GM12865 (cell line): ENCODE results near the gene COPS7A.
A peak's percentile ranks its signal among the peaks of the same experiment; 100 is the strongest.

Source experiments
- DNase-seq: peaks from one replicate; pipeline ENCODE4 v3.0.0; 2010; ENCODE audit warnings: low read depth
- H3K4me3 ChIP-seq: 2 replicates; pipeline ENCODE4 v1.5.1; 2011; ENCODE audit warnings: mild to moderate bottlenecking, low read depth, low read length, control low read depth
- TF ChIP-seq, protein P1 (sequence below): IDR thresholded peaks from 2 replicates; pipeline ENCODE4 v1.5.1; 2011; ENCODE audit warnings: low read length, control low read depth, low read depth, inconsistent platforms; ENCODE audit not compliant: insufficient read depth; ENCODE audit errors: missing control alignments

Gene COPS7A

DNA sequence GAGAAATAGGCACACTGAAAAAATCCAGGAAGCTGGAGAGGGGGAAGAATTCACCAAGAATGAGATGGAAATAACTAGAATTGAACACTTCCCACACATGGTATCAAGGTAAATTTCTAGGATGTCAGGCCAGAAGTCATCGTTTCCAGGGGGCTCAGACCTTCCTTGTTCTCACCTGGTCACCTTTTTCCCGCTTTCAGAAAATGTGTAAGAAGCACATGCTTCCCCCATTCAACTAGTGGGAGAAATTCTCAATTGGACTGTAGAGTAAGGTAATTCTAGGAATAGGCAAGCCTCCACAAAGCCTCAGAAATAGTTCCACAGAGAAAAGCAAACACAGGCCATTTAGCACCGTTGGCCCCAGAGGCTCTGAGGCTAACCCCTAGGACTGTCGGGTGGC, 39.5 kb downstream of the COPS7A start:
- TF ChIP-seq, protein P1, sequence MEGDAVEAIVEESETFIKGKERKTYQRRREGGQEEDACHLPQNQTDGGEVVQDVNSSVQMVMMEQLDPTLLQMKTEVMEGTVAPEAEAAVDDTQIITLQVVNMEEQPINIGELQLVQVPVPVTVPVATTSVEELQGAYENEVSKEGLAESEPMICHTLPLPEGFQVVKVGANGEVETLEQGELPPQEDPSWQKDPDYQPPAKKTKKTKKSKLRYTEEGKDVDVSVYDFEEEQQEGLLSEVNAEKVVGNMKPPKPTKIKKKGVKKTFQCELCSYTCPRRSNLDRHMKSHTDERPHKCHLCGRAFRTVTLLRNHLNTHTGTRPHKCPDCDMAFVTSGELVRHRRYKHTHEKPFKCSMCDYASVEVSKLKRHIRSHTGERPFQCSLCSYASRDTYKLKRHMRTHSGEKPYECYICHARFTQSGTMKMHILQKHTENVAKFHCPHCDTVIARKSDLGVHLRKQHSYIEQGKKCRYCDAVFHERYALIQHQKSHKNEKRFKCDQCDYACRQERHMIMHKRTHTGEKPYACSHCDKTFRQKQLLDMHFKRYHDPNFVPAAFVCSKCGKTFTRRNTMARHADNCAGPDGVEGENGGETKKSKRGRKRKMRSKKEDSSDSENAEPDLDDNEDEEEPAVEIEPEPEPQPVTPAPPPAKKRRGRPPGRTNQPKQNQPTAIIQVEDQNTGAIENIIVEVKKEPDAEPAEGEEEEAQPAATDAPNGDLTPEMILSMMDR, result no peak
- H3K4me3 ChIP-seq, result no peak overlapping the region
- no peak for DNase-seq

DNA sequence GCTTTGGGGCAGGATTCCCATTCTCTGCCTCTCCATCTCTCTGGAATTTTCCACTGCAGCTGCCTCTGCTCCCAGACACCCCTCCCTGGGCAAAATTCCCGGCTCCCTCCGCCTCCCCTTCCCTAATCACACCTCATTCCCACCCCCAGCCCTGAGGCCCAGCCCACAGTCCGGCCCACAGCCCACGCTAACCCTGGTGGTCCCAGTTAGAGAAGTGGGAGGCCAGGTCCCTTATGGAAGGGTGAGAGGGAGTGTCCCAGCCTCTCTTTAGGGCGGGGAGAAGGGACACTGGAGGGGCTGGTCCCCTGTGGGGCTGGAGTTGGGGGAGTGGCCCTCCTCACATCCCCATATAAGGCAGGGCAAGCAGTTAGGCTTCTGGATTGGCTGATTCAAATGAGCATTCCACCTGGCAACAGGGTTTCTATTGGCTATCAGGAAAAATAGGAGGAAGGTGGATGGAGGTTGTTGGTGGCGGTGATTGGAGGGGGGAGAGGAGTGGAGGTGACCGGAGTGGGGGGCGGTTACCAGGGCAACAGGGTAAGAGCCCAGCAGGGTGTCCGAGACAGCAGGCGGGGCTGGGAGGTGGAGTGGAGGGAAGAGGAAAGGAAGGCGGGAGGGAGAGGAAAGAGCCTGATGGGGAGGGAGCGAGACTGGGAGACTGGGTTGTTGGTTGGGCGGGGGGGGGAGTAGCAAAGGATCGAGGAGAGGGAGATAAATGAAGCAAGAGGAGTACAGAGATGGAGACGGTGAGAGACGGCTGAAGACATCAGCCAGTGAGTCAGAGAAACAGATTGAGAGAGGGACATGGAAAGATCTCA, 40.4 kb downstream of the COPS7A start:
- H3K4me3 ChIP-seq, result peak overlapping the region; percentile 33
- TF ChIP-seq, protein P1, result no peak
- peak; percentile 95 for DNase-seq

DNA sequence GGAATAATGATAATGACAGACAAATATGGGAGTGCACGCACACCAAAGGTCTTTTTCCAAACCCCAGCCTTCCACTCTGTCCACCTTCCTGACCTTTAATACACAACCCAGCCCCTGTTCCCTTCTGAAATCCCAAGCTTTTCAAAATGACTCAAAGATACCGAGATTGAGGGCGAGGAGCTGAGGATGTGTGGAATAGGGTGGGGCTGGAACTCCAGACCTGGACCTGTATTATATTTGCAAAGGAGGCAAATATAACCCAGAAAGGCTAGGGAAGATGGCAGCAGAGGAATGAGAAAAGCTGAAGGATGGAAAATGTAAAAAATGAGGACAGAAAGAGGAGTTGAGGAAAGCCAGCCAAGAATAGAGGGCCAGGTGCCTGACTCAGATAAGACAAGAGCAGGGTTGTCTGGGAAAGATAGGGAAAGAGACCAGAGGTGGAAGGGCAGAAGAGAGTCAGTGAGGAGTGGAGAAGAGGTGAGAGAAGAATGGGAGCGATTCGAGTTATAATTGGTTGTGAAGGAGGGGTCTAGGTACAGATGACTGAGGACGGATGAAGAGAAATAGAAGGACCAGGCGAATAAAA, 41.3 kb downstream of the COPS7A start:
- peak overlapping the region; percentile 64; the same call in 1 of the 2 replicates for H3K4me3 ChIP-seq
- DNase-seq, result no peak
- TF ChIP-seq, protein P1, result no peak

DNA sequence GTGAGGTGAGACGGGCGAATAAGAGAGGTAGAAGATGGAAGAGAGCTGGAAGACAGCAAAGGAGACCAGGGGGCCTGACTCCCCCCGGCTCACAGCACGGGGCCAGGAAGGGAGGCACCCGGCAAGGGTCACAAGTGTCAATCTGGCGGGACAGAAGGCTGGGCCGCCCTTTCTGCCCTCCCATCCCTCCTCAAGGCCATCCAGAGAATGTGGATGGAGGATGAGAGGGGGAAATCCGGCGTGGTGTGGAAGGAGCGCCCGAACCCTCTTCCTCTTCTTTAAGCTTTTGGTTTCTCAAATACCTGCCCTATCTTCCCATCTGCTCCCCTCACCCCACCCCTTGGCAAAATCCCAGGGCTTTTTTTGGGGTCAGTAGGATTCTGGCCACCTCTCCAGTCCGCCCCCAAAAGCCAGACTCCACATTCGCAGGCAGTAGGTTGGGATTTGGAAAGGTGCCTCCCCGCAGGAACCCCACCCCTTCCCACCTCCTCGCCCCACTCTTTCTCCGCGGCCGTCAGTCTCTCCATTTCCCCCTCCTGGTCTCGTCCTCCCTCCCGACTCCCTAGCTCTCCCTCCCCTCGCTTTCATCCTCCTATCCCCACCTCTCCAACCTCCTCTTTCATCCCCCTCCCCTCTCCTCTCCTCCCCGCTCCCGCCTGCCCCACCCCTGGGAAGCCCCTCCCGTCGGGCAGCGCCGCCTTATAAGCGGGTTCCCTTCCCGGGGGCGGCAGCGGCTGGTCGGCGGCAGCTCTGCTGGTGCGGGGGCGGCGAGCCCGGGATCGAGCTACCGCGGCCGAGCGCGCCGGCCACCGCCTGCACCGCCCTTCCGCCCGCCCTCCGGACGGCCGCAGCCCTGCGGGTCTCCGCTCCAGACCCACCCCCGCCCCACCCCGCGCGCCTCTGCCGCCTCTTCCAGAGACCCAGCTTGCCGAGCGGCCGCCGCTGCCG, 42.1 kb downstream of the COPS7A start, which contains the start of gene PTMS:
PTMS (plus strand) TSS at position 730 of the 948 bp plus-strand sequence. CDS start 343 bp downstream, outside the sequence.
- peak; percentile 53 for DNase-seq
- TF ChIP-seq, protein P1, result no peak
- H3K4me3 ChIP-seq, result peak within 1 kb of the TSS; percentile 69

DNA sequence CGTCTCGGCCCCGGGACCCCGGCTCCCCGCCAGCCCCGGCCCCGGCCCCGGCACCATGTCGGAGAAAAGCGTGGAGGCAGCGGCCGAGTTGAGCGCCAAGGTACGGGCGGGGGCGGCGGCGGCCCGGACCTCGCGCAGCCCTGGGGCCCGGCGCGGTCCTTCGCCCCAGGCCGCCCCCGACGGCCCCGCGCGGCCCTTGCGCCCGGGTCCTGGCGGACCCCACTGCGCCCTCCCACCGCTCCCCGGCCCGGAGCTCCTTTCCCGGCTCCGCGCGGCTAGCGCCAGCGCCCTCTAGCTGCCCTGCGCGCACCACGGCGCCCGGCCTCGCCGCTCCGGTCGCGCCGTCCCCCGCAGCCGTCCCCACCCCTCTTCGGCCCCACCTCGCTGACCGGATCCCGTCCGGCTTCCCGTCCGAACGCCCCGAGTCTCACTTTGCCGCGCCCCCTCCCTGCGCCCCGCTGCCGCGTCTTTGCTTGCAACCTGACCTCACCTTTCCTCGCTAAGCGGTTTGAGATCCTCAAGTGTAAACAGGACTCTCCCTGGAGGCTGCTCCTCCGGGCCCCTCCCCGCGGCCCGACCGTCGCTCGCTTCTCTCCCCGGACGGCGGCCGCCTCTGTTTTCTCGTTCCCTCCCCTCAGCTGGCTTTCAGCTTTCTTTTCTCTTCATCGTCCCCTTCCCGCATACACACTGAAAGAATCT, 43.0 kb downstream of the COPS7A start:
- peak overlapping the region; percentile 69 for H3K4me3 ChIP-seq
- peak; percentile 77 for DNase-seq
- TF ChIP-seq, protein P1, result peak; percentile 69
